Measurements from ENCODE around the gene FLVCR2. TPM values are rescaled to one million over a fixed set of nuclear protein-coding genes. Genes with fewer than 3 reads are reported as not detected.

The FLVCR2 gene
- total RNA-seq, 1 donor from 2014 or later = 6.3 TPM

DNA sequence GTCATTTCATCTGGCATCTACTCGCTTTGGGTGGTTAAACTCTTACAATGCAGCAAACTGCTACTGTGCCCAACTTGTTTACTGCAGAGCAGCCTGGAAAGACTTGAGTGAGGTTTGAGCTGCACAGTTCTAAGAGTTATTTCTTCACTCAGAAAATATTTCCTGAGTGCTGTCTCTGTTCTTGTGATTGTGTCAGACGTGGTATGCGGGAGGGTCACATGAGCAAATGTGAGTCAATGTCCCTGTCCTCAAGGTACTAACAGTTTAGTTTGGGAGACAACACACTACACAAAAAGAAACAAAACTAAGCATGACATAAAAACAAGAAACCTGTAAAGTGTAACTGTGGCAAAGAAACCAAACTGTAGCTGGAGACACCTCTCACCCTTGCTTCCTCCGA is 32.4 kb downstream of the FLVCR2 start:
- Mint-ChIP-seq H3K36me3 (ENCODE audit: insufficient read depth) (no peaks in the 10 kb centered on the region), H3K4me1 (ENCODE audit: low read depth) (peaks cover 7% of the 10 kb centered on the region), H3K27ac (no peak overlapping the region), H3K9me3 (ENCODE audit: low read depth) (peaks cover 4% of the 10 kb centered on the region), H3K4me3 (ENCODE audit: low read depth) (no peak overlapping the region), H3K27me3 (peaks cover 20% of the 10 kb centered on the region)
- DNase-seq (ENCODE audit: low spot score, unreplicated experiment) = no peak
- TF ChIP-seq, protein P1, sequence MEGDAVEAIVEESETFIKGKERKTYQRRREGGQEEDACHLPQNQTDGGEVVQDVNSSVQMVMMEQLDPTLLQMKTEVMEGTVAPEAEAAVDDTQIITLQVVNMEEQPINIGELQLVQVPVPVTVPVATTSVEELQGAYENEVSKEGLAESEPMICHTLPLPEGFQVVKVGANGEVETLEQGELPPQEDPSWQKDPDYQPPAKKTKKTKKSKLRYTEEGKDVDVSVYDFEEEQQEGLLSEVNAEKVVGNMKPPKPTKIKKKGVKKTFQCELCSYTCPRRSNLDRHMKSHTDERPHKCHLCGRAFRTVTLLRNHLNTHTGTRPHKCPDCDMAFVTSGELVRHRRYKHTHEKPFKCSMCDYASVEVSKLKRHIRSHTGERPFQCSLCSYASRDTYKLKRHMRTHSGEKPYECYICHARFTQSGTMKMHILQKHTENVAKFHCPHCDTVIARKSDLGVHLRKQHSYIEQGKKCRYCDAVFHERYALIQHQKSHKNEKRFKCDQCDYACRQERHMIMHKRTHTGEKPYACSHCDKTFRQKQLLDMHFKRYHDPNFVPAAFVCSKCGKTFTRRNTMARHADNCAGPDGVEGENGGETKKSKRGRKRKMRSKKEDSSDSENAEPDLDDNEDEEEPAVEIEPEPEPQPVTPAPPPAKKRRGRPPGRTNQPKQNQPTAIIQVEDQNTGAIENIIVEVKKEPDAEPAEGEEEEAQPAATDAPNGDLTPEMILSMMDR (IDR thresholded peaks at IDR 0.05; ENCODE audit: unreplicated experiment) = no peak

- Mint-ChIP-seq H3K4me1 (ENCODE audit: low read depth) (peaks cover 7% of the 10 kb centered on the region), H3K9me3 (ENCODE audit: low read depth) (peaks cover 4% of the 10 kb centered on the region), H3K27me3 (peaks cover 20% of the 10 kb centered on the region), H3K36me3 (ENCODE audit: insufficient read depth) (no peaks in the 10 kb centered on the region), H3K27ac (no peak overlapping the region), H3K4me3 (ENCODE audit: low read depth) (no peak overlapping the region)
- TF ChIP-seq, protein P1 (IDR thresholded peaks at IDR 0.05; ENCODE audit: unreplicated experiment) = no peak
- no peak for DNase-seq (ENCODE audit: low spot score, unreplicated experiment)
These were observed 33.7 kb downstream of the FLVCR2 start for GRCh38 chr14:75612157-75612556.

DNA sequence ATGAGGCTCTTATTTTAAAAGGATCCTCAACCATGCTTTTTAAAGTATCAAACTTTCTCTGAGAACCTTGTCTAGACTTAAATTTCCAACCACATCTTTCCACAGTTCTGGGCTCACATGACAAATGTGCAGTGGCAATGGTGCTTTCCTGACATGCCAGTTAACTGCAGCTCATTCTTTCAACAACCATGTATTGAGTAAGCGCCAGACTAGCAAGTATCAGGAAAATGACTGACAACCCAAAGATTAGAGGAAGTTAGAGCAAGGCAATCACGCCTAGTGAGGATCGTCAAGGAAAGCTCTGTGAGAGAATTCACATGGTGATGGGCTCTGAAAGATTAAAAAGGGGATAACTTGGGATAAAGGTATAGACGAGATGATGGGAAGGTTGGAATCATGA is 35.8 kb downstream of the FLVCR2 start:
- no peak for DNase-seq (ENCODE audit: low spot score, unreplicated experiment)
- H3K4me3 Mint-ChIP-seq (ENCODE audit: low read depth) = no peak overlapping the region
- H3K27me3 Mint-ChIP-seq = peaks cover 14% of the 10 kb centered on the region
- H3K27ac Mint-ChIP-seq = no peak overlapping the region
- peaks cover 7% of the 10 kb centered on the region for H3K4me1 Mint-ChIP-seq (ENCODE audit: low read depth)
- H3K9me3 Mint-ChIP-seq (ENCODE audit: low read depth) = peaks cover 4% of the 10 kb centered on the region
- H3K36me3 Mint-ChIP-seq (ENCODE audit: insufficient read depth) = no peaks in the 10 kb centered on the region
- TF ChIP-seq, protein P1 (IDR thresholded peaks at IDR 0.05; ENCODE audit: unreplicated experiment) = no peak

- DNase-seq (ENCODE audit: low spot score, unreplicated experiment) = no peak
- peaks cover 6% of the 10 kb centered on the region for H3K27me3 Mint-ChIP-seq
- TF ChIP-seq, protein P1 (IDR thresholded peaks at IDR 0.05; ENCODE audit: unreplicated experiment) = no peak
- no peaks in the 10 kb centered on the region for H3K36me3 Mint-ChIP-seq (ENCODE audit: insufficient read depth)
- H3K4me3 Mint-ChIP-seq (ENCODE audit: low read depth) = no peak overlapping the region
- H3K9me3 Mint-ChIP-seq (ENCODE audit: low read depth) = peaks cover 4% of the 10 kb centered on the region
- H3K4me1 Mint-ChIP-seq (ENCODE audit: low read depth) = peaks cover 7% of the 10 kb centered on the region
- H3K27ac Mint-ChIP-seq = no peak overlapping the region
These were observed 36.8 kb downstream of the FLVCR2 start for GRCh38 chr14:75615200-75615599.

GRCh38 chr14:75619548-75619947 is 41.1 kb downstream of the FLVCR2 start:
- no peak overlapping the region for H3K4me3 Mint-ChIP-seq (ENCODE audit: low read depth)
- peaks cover 2% of the 10 kb centered on the region for H3K4me1 Mint-ChIP-seq (ENCODE audit: low read depth)
- no peaks in the 10 kb centered on the region for H3K36me3 Mint-ChIP-seq (ENCODE audit: insufficient read depth)
- no peaks in the 10 kb centered on the region for H3K9me3 Mint-ChIP-seq (ENCODE audit: low read depth)
- no peak for DNase-seq (ENCODE audit: low spot score, unreplicated experiment)
- TF ChIP-seq, protein P1 (IDR thresholded peaks at IDR 0.05; ENCODE audit: unreplicated experiment) = no peak
- H3K27me3 Mint-ChIP-seq = peaks cover 5% of the 10 kb centered on the region
- H3K27ac Mint-ChIP-seq = no peak overlapping the region

Data from progenitor cell of endocrine pancreas (in vitro differentiated cells).